HG03139 (cell line): Measurements from ENCODE around the gene KIF26A.

Experiments
- ATAC-seq: cut with Tn5 transposase; IDR thresholded peaks from one replicate; pipeline ENCODE4 v1.9.1; 2021; ENCODE audit not compliant: unreplicated experiment

Gene KIF26A

DNA sequence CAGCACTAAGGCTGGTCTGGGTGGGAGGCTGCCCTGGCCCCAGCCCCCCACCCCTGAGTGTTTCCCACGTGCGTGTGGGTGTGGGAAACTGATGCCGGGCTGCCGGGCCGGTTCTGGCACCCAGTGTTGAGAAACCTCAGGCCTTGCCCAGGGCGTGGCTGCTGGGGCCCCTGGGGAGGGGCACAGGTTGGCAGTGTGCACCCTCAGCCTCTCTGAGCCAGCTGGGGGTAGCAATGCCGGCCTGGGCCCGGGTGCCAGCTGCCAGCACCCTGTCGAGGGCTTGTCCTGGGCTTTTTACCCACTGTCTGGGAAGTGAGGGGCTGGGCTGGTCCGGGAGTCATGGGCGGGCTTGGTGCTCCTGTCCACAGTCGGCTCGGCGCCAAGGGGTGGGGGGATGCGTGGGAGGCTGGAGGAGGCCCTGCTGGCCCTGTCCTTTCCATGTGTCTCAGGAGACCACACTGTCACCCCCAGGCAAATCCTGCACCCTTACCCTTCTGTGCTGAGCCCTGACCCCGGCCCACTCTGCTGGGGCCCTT, 37.2 kb upstream of the KIF26A start:
- ATAC-seq: no peak

DNA sequence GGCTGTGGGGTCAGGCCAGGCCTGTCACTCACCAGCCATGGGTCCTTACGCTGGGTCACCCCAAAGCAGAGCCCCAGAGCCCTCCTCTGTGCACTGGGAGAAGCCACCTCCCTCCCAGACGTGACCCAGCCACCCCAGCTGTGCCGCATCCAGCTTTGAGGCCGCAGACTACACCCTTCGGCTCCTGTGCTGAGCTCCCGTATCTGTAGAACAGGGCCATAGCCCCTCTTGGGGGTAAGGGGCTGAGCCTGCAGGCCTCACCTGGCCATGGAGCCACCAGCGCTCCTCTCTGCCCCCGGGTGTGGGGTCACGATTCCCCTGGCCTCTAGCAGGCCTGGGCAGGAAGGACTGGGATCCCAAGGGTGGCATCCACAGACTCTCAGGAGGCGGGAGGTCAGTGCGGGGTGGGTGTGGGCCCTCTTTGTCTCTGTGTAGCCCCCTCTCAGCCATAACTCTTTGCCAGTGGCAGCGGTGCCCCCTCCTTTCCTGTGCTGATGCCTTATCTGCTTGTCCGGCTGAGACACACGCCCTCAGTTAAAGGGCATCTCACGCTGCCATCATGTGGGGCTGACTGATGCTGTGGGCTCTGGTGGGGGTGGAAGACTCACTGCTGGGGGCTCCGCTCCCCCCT, 36.6 kb upstream of the KIF26A start:
- no peak for ATAC-seq

DNA sequence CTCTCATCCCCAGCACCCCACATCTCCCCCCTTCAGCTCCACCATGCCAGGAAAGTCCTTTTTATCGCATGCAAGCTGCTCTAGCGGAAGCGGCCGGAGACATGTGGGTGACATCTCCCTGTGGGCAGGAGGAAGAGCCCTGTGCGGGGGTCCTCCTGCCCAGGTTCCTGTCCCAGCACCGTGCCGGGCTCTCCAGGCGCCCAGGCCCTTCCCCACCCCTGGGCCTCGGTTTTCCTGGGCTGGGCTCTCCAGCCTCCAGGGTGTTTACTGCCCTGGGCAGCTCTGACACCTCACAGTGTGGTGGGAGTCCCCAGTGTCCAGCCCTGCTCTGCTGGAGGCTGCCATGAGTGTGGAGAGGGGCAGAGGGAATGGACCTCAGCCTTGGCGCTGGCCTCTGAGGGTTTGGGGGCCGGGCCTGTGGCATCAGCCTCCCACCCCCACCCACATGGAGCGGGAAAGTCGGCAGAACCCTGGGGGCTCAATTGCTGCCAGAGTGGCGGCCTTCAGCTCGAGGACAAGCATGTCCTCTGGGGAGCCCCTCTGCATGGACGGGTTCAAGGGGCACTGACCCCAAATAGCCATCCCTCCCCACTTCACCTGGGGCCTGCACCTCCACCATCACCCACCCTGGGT, 36.0 kb upstream of the KIF26A start:
- ATAC-seq: no peak

DNA sequence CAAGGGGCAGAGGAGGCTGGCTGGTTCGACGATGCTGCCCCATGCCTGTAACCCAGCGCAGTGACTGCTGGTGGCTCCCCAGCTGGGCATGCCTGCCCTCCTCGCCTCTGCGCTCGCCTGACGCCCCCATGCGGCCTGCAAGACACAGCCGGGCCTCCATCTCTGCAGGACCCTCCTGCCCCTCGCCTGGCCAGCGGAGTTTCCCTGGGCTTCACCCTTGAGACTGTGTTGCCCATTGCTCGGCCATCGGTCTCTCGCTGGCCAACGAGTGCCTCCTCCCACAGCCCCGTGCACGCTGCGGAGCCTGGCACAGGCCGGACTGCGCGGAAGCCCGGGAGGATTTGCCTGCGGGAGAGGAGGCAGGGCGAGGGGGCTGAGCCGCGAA, 35.3 kb upstream of the KIF26A start:
- no peak for ATAC-seq

DNA sequence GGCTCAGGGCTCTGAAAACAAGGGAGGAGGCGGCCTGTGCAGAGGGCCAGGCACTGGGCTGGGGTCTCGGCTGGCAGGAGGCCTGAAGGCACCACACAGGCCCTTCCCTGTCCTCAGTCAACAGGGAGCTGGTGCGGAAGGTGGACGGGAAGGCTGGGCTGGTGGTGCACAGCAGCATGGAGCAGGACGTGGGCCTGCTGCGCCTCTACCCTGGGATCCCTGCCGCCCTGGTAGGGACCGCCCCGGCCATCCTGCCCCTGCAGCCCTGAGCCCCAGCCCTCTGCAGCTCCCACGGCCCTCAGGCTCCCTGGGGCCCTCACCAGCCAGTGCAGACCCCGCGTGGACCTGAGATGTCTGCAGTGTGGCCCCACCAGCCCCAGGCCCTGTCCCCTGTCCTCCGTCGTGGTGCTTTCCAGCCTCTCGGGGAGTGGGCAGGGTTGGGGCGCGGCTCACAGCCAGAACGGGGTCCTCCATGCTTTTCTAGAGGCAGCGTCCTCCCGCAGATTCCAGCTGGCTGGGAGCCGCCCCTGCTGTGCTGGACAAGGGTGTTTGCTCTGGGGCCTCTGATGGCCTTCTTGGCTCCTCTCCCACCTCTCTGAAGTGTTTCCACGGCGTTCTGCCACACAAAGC, 34.8 kb upstream of the KIF26A start:
- no peak for ATAC-seq

DNA sequence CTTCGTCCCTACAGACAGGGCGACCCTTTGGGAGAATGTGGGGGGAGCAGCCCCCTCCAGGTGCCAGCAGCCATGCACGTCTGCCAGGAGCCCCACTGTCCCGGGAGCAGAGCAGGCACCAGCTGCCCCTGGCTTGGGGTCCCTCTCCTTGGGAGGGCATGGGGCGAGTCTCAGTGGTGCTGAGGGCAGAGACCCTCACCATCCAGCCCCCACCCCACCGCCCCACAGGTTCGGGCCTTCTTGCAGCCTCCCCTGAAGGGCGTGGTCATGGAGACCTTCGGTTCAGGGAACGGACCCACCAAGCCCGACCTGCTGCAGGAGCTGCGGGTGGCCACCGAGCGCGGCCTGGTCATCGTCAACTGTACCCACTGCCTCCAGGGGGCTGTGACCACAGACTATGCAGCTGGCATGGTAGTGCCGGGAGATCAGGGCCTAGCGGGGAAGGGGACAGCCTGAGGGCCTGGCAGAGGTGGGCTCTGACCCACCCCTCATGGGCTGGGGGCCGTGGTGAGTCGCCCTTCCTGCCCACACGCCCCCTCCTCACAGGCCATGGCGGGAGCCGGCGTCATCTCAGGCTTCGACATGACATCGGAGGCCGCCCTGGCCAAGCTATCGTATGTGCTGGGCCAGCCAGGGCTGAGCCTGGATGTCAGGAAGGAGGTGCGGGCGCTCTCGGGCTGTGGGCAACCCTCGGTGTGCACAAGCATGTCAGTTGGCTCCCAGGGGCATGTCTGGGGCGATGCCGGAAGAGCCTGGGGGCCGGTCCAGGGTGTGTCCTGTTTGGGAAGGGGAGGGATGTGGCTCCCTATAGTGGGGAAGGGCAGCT, 34.1 kb upstream of the KIF26A start:
- ATAC-seq: no peak

DNA sequence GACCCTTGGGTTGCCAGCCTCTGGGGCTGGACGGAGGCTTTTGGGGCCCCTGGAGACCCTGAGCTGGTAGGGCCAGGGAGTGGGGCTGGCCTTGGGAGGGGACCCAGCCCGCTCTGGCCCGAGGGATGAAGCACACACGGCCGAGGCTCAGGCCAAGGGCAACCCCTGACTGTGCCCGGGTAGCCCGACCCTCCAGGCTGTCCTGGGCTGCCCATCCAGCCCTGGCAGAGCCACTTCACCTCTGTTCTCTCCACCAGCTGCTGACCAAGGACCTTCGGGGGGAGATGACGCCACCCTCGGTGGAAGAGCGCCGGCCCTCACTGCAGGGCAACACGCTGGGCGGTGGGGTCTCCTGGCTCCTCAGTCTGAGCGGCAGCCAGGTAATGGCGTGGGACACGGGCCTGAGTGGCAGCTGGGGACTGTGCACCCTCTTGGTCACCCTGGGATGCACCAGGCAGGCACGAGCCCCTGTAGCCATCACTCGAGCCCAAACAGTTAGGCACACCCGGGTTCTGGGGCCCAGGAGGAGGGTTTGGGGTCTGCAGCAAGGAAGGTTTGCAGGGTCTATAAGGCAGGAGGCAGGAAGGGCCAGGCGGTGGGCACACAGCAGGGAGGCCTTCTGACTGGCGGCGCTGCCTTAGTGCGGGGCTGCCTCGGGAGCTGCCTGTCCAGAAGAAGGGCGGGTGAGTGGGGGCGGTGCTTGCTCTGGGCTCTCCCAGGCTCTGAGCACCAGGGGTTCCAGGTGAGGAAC, 33.1 kb upstream of the KIF26A start:
- no peak for ATAC-seq

DNA sequence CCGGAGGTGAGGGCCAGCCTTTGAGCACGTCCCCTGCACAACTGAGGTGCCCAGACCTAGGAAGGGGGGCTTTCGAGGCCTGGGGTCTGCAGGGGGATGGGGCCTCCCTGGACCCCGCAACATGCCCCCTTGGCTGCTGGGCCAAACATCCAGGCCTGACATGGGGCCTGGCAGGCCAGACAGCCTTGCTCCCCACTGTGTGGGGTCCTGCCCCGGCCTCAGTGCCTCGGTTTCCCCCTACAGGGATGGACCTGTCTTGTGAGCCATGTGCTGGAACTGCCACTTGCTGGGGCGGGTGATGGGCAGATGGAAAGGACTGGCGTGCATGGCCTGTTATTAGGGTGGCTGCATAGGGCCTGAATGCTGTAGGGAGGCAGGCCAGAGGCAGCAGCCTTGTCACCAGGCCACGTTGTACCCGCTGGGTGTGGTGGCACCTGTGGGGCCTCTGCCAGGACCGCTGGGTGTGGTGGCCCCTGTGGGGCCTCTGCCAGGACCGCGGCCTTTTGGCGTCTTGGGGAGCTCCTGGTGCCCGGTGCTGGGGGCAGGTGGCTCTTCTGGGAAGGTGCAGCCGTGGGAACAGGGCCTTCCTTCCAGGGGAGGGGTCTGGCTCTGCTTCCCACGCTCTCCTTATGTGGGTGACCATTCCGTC, 32.4 kb upstream of the KIF26A start:
- no peak for ATAC-seq

DNA sequence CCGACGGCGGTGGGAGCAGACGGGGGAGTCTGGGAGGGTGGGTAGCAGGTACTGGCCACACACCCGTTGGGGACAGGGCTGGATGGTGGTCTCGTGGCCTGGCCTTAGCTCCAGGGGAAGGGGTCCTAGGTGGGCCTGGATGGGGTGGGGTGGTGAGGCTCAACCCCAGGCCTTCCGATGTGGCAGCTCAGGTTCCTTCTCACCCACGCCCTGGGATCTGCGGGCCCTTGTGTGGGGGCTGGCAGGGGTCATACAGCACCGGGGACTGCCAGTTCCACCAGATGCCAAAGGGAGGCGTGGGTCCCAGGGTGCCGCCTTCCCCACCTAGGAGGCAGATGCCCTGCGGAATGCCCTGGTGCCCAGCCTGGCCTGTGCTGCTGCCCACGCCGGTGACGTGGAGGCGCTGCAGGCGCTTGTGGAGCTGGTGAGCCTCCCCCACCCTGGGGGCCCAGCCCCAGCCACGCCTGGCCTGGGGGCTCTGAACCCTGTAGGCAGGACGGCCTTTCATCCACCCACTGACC, 31.9 kb upstream of the KIF26A start:
- ATAC-seq: no peak

DNA sequence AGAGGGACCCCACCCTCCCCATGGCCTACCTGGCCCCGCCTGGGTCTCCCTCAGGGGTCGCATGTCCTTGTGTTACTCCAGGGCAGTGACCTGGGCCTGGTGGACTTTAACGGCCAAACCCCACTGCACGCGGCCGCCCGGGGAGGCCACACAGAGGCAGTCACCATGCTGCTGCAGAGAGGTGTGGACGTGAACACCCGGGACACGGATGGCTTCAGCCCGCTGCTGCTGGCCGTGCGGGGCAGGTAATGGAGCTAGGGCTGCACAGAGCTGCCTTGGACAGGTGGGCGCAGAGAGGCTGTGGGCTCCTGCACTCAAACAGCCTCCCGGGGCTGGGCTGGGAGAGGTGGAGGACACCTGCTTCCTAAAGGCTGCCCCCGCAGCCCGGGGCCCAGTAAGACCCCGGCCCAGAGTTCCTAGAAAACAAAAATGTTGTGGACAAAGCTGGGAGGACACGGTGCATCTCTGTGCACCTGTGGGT, 31.2 kb upstream of the KIF26A start:
- ATAC-seq: no peak

DNA sequence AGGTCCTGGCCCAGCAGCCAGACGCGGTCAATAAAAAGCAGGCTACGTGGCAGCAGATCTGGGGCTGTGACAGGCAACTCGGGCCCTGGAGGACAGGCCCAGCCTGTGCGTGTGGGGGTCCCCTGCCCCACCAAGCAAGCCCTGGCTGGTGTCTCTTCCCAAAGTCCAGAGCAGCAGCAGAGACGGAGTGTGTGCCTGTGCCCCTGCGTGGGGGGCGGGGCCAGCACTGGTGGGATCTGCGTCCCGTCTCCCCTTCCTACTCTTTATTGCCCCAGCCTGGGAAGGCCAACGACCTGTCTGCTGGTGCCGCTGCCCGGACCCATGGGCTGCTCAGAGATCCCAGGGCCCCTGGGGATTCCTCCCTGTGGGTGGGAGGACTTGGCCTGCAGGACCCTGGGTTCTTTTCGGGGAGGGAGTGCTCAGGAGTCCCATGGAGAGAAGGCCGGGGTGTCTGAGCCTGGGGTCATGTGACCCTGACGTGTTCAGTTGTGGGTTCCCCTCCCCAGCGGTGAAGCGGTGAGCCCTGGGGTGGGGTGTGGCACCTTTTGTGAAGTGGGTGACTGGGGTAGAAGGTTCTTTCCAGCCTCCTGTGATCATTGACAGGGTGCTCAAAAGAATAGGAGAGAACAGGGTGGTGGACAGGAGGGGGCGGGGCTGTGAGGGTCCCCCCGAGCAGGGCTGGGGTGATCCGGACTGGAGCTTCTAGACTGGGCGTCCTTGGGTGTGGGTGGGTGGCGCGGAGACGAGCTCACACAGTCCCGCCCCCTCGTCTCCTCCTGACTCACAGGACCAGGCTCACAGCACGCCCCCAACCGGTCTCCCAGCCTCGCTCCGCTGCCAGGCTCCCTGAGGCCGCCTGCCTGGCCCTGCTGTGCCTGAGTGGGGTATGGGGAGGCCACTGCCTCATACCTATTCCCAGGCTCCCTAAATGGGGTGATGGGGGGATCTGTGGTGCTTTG, 30.5 kb upstream of the KIF26A start:
- ATAC-seq: no peak

DNA sequence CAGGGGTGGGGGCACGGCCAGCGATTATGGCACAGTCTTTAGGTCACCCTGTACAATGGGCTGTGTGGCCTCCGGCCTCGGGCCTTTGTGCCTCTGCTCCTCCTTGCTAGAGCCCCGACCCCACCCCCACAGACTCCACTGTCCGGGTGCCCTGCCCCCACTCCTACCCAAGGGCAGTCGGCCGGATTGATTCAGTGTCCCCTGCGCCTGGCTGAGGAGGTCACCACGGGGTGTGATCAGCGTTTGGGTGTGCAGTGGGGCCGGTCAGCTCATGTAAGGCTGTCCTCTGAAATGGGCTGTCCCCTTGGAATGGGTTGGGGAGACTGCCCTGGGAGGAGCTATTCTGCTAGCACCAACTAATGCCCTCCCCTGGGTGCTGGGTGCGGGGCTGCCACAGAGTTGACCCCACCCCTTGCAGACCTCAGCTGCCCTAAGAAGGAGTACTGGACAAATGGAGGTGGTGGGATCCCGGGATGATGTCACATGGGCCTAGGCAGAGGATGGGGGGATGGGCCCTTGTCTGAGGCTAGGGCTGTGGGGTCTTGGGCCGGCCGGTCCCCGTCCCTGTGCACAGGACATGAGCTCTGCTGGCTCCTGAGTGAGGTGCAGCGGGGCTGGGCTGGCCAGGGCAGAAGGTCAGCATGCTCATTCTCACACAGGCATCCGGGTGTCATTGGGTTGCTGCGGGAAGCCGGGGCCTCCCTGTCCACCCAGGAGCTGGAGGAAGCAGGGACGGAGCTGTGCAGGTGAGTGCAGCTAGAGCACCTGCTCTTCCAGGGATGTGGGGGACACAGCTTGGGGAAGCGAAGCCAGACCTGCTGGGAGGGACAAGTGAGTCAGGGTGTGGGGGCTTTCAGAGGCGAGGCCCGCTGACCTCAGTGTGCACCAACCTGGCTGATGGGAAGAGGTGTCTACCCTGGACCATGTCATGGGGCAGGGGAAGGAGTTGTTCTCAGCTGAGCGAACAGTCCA, 29.5 kb upstream of the KIF26A start:
- ATAC-seq: no peak

DNA sequence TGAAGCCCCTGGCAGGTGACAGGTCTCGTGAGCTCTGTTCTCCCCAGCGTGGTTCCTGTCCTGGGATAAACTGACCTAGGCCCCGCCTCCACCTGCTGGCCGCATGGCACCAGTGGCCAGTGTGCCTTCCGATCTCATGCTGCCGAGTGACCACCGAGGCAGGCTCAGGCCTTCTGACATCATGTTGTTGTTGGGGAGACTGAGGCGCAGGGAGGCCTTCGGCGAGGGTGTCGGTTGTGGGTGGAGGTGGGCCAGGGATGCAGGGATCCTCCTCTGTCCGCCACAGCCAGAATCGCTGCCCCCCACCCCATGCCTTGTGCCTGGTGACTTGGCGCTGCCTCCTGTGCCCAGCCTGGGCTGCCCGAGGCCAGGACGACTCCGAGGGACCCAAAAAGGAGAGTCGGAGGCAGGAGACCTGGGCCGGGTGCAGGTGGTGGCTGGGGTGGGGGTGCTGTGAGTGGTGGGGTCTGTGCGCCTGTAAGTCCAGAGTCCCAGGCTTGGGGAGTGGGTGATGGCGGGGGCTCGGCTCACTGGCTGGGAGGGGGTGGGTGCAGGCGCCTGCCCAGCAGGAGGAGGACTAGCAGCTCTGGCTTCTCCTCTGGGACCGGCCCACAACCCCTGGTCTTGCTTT, 28.5 kb upstream of the KIF26A start:
- no peak for ATAC-seq

DNA sequence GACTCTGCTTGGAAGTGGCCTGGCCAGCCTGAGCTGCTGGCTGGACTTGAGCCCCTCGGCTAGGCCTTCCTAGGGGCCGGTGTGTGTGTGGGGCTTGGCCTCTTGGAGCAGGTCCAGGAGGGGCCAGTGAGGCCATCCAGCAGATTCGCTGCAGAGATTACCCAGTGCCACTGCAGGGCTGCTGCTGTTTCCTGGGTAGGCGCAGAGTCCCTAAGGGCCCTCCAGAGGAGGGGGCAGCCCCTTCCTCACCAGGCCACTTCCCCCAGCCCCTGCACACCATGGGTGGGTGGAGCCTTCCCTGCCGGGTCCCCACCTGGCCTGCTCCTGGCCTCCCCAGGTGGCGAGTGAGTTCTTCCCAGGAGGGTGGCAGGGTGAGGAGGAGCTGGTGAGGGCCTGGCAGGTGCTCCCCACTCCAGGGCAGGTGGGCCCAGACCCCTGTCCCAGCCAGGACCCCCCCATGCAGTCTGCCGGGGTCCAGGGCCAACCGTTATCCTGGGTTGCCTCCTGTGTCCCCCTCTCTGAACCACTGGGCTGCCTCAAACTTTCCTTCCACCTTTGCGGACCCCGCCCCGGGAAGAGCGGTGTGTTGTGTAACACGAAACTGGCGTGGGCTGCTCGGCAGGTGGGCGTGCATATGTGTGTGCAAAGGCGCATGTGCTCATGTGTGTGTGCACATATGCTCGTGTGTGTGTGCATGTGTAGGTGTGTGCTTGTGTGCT, 27.7 kb upstream of the KIF26A start:
- ATAC-seq: no peak

DNA sequence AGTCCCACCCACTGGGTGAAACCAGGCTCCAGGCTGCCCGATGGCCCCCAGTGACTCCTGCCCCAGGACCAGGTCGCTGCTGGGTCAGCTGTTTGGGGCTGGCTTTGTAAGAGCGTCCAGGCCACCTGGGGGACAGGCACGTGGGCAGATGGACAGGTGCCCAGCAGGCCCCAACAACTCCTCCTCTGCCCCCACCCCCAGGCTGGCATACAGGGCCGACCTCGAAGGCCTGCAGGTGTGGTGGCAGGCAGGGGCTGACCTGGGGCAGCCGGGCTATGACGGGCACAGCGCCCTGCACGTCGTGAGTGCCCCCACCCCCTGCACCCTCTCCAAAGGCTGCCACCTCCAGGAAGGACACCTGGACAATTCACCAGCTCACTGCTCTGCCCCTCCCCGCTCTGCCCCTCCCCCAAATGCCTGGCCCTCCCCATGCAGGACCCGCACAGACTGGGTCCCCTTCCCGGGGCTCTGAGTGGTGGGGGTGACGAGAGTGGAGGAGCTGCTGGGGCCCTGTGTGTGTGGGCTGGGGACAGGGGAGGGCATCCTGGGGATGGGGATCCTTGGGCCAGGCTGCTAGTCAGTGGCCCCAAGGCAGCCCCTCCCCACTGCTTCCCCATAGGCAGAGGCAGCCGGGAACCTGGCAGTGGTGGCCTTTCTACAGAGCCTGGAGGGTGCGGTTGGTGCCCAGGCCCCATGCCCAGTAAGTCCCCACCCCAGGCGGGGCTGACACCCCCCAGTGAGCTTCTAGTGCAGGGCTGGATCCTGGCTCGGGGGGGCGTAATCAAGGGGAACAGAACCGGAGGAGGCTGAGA, 26.9 kb upstream of the KIF26A start:
- ATAC-seq: no peak

DNA sequence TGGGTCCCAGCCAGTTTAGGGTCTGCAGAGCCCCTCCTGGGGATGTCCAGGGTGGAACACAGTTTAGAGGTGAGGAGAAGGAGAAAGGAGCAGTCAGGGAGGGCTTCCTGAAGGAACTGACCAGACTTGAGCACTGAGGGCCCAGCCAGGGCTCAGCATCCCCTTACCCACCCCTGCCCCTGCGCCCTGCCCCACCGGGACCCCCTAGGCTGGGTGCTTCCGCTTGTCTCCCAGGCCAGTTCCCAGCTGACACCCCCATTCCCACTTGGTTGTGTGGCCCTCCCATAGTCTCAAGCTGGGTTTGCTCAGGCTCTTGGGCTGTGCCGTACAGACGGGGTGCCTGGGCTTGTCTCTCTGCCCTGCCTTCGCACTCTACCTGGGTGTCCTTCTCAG, 26.3 kb upstream of the KIF26A start:
- no peak for ATAC-seq
